ENCODE measurements around the gene ERP27.

Gene ERP27

GRCh38 chr12:14919455-14919854, 18.9 kb downstream of the ERP27 start:
- TF ChIP-seq TAF1 (IDR thresholded peaks at IDR 0.05; ENCODE audit: low read depth), result no peak
- TF ChIP-seq, protein P1, sequence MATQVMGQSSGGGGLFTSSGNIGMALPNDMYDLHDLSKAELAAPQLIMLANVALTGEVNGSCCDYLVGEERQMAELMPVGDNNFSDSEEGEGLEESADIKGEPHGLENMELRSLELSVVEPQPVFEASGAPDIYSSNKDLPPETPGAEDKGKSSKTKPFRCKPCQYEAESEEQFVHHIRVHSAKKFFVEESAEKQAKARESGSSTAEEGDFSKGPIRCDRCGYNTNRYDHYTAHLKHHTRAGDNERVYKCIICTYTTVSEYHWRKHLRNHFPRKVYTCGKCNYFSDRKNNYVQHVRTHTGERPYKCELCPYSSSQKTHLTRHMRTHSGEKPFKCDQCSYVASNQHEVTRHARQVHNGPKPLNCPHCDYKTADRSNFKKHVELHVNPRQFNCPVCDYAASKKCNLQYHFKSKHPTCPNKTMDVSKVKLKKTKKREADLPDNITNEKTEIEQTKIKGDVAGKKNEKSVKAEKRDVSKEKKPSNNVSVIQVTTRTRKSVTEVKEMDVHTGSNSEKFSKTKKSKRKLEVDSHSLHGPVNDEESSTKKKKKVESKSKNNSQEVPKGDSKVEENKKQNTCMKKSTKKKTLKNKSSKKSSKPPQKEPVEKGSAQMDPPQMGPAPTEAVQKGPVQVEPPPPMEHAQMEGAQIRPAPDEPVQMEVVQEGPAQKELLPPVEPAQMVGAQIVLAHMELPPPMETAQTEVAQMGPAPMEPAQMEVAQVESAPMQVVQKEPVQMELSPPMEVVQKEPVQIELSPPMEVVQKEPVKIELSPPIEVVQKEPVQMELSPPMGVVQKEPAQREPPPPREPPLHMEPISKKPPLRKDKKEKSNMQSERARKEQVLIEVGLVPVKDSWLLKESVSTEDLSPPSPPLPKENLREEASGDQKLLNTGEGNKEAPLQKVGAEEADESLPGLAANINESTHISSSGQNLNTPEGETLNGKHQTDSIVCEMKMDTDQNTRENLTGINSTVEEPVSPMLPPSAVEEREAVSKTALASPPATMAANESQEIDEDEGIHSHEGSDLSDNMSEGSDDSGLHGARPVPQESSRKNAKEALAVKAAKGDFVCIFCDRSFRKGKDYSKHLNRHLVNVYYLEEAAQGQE (IDR thresholded peaks at IDR 0.05; ENCODE audit: low read depth), result no peak
- no peak for TF ChIP-seq CEBPB (IDR thresholded peaks at IDR 0.05)
- TF ChIP-seq TEAD4 (IDR thresholded peaks at IDR 0.05), result no peak
- no peak for TF ChIP-seq EP300 (IDR thresholded peaks at IDR 0.05; ENCODE audit: borderline replicate concordance)
- no peak for TF ChIP-seq EGR1 (IDR thresholded peaks at IDR 0.05)
- no peak for TF ChIP-seq ZBTB7A (IDR thresholded peaks at IDR 0.05; ENCODE audit: low read depth)
- TF ChIP-seq NFIC (IDR thresholded peaks at IDR 0.05), result no peak
- no peak for TF ChIP-seq YY1 (IDR thresholded peaks at IDR 0.05; ENCODE audit: low read depth)
- no peak for TF ChIP-seq RAD21 (IDR thresholded peaks at IDR 0.05; ENCODE audit: low read depth)
- TF ChIP-seq USF1 (IDR thresholded peaks at IDR 0.05), result no peak
- TF ChIP-seq, protein P2, sequence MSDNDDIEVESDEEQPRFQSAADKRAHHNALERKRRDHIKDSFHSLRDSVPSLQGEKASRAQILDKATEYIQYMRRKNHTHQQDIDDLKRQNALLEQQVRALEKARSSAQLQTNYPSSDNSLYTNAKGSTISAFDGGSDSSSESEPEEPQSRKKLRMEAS (IDR thresholded peaks at IDR 0.05), result no peak

- TF ChIP-seq EP300 (IDR thresholded peaks at IDR 0.05; ENCODE audit: borderline replicate concordance), result no peak
Observed at GRCh38 chr12:14915736-14916135, 22.6 kb downstream of the ERP27 start.

- TF ChIP-seq, protein P2 (IDR thresholded peaks at IDR 0.05), result no peak
- TF ChIP-seq EP300 (IDR thresholded peaks at IDR 0.05; ENCODE audit: borderline replicate concordance), result no peak
- no peak for TF ChIP-seq USF1 (IDR thresholded peaks at IDR 0.05)
- TF ChIP-seq YY1 (IDR thresholded peaks at IDR 0.05; ENCODE audit: low read depth), result no peak
- TF ChIP-seq EGR1 (IDR thresholded peaks at IDR 0.05), result no peak
- TF ChIP-seq CREB1 (IDR thresholded peaks at IDR 0.05; ENCODE audit: low read depth), result no peak
- no peak for TF ChIP-seq ZBTB7A (IDR thresholded peaks at IDR 0.05; ENCODE audit: low read depth)
- TF ChIP-seq TCF12 (IDR thresholded peaks at IDR 0.05; ENCODE audit: low read depth), result no peak
- no peak for TF ChIP-seq CEBPB (IDR thresholded peaks at IDR 0.05)
- no peak for TF ChIP-seq TEAD4 (IDR thresholded peaks at IDR 0.05)
- TF ChIP-seq, protein P1 (IDR thresholded peaks at IDR 0.05; ENCODE audit: low read depth), result no peak
- TF ChIP-seq NFIC (IDR thresholded peaks at IDR 0.05), result no peak
- no peak for TF ChIP-seq RAD21 (IDR thresholded peaks at IDR 0.05; ENCODE audit: low read depth)
- TF ChIP-seq TAF1 (IDR thresholded peaks at IDR 0.05; ENCODE audit: low read depth), result no peak
- TF ChIP-seq FOXM1 (IDR thresholded peaks at IDR 0.05; ENCODE audit: borderline replicate concordance, low read depth), result no peak
Observed at GRCh38 chr12:14913381-14913781, 25.0 kb downstream of the ERP27 start.

GRCh38 chr12:14911131-14911530, 27.2 kb downstream of the ERP27 start:
- TF ChIP-seq CEBPB (IDR thresholded peaks at IDR 0.05) (no peak), YY1 (IDR thresholded peaks at IDR 0.05; ENCODE audit: low read depth) (no peak), TAF1 (IDR thresholded peaks at IDR 0.05; ENCODE audit: low read depth) (no peak), ZBTB7A (IDR thresholded peaks at IDR 0.05; ENCODE audit: low read depth) (no peak), EP300 (IDR thresholded peaks at IDR 0.05; ENCODE audit: borderline replicate concordance) (no peak), CREB1 (IDR thresholded peaks at IDR 0.05; ENCODE audit: low read depth) (no peak), TCF12 (IDR thresholded peaks at IDR 0.05; ENCODE audit: low read depth) (no peak), FOXM1 (IDR thresholded peaks at IDR 0.05; ENCODE audit: borderline replicate concordance, low read depth) (no peak), USF1 (IDR thresholded peaks at IDR 0.05) (no peak), EGR1 (IDR thresholded peaks at IDR 0.05) (no peak)
- TF ChIP-seq, protein P2 (IDR thresholded peaks at IDR 0.05), result no peak
- TF ChIP-seq, protein P1 (IDR thresholded peaks at IDR 0.05; ENCODE audit: low read depth), result no peak

All from Ishikawa (cell line).